Middle frontal gyrus (tissue), 1 donor: Measurements from ENCODE around the gene MIA2.
"Not testable (repeated sequence)": the region's sequence is repeated elsewhere in the genome, so short reads cannot be mapped to it uniquely, and the experiment has no call there.

Experiments used
- DNase-seq: peaks from one replicate; pipeline ENCODE4 v3.0.0-alpha.2; 2015; ENCODE audit warnings: low spot score; ENCODE audit errors: extremely low spot score

MIA2 gene

DNA sequence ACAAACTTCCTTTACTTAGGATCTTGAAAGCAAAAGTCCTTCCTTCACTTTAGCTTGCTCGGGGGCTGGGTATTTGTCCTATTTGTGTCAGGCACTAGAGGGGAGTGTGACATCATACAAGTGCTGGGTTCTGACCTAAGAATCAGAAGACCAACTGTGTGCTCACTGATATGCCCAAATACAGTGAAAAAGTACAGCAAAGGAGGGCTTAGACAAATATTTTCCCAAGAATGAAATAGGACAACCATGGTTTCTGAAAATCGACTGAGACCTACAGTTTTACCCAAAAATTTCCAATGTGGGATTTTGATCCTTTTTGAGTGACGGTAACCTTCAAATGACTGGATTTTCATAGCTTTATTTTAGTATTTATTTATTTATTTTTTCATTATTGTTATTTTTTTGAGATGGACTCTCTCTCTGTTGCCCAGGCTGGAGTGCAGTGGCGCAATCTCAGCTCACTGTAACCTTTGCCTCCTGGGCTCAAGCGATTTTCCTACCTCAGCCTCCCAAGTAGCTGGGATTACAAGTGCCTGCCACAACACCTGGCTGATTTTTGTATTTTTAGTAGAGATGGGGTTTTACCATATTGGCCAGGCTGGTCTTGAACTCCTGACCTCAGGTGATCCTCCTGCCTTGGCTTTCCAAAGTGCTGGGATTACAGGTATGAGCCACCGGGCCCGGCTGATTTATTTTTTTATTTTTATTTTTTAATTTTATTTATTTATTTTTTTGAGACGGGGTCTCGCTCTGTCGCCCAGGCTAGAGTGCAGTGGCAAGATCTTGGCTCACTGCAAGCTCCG, 1.8 kb upstream of the MIA2 start:
- not testable (repeated sequence) for DNase-seq

DNA sequence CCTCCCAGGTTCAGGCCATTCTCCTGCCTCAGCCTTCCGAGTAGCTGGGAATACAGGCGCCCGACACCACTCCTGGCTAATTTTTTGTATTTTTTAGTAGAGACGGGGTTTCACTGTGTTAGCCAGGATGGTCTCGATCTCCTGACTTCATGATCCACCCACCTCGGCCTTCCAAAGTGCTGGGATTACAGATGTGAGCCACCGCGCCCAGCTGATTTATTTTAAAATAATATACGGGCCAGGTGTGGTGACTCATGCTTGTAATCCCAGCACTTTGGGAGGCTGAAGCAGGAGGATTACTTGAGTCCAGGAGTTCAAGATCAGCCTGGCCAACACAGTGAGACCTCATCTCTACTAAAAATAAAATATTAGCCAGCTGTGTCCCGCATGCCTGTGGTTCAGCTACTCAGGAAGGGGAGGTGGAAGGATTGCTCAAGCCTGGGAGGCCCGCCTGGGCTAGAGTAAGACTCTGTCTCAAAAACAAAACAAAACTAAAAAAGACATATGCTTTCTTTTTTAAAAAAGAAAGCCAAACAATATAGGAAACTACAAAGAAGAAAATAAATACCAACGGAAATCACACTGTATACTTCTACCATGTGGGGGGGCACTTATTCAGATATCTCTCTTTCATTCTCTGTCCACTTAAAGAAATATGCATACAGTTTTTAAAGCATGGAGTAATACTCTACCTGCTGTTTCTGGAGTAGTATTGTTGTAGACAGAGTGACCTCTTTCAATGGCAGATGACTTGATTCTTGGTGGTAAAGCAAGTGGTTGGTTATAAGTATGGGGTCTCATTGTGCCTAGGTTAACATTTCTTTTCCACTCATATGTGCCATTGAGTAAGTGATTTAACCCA, 930 bp upstream of the MIA2 start:
- no peak for DNase-seq

DNA sequence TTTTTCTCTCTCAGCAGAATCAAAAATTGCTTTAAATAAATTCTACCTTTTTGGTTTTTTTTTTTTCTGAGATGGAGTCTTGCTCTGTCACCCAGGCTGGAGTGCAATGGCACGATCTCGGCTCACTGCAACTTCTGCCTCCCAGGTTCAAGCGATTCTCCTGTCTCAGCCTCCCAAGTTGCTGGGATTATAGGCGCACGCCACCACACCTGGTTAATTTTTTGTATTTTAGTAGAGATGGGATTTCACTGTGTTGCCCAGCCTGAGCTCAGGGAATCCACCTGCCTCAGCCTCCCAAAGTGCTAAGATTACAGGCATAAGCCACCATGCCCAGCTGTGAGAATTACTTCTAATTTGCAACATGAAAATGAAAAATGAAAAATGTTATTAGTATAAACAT, 1.3 kb downstream of the MIA2 start:
- not testable (repeated sequence) for DNase-seq

DNA sequence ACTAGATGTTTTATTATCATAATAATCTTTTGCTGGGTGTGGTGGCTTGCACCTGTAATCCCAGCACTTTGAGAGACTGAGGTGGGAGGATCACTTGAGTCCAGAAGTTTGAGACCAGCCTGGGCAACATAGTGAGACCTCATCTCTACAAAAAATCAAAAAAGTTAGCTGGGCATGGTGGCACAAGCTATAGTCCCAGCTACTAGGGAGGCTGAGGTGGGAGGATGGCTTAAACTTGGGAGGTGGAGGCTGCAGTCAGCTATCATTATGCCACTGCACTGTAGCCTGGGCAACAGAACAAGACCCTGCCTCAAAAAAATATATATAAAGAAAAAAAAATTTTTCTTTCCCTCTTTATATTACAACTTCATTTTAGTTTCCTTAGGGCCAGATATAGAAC, 1.8 kb downstream of the MIA2 start:
- not testable (repeated sequence) for DNase-seq

DNA sequence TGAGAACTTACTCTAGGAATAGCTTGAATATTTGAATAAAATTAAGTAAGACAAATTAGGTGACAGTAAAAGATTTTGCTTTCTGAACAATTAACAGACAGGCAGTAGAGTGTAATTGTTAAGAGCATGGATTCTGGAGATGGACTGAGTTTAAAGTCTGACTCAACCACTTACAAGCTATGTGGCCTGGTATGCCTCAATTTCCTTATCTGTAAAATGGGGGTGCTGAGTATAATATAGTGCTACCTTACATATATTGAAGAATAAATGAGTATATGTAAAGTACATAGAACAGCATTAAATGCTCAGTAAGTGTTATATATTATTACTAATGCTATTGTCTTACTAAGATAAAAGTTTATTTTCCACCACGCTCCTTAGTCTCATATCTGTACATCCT, 7.1 kb downstream of the MIA2 start:
- DNase-seq = no peak

DNA sequence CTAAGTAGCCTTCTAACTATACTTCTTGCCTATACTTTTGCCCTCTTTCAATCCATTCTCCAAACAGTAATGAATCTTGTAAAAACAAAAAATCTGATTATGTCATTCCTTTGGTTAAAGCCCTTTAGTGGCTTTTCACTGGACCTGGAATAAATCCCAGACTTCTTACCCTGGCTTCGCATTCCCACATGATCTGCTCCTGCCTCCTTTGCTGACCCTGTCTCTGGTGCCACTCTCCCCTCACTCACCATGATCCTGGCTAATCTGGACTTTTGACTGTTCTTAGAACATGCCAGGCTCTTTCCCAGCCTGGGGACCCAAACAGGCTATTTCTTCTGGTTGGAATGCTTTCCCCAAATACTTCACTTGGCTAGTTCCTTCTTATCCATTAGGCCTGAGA, 7.9 kb downstream of the MIA2 start:
- no peak for DNase-seq

DNA sequence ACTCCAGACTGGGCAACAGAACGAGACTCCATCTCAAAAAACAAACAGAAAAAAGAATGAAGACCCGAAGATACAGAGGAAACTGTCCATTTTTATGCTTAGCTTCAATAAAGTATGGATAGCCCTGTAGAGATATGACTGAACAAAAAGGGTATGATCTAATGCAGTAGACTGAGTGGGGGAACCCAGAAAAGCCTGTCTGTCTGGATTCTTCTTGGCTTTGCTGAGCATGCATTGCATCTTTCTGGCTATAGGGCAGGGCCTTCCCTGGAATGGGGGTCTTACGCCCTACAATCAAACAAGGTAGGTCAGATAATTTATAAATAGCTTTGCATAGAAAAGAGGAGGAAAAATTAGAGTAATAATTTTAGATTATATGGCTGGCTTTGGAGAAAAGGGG, 10.1 kb downstream of the MIA2 start:
- no peak for DNase-seq

DNA sequence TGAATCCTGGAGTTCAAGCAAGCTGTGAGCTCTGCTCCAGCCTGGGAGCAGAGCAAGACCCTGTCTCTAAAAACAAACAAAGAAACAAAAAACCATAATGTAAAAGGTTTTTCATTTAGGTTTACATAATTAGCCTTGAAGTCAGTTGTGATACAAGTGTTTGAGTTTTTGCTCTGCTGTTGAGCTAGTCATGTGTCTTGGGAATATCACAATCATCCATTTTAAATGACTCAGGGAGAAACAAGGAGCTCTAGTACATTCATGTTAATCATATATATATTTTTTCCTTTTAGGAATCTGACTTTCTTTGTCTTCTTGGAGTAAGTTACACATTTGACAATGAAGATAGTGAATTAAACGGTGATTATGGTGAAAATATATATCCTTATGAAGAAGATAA, 12.9 kb downstream of the MIA2 start:
- no peak for DNase-seq

DNA sequence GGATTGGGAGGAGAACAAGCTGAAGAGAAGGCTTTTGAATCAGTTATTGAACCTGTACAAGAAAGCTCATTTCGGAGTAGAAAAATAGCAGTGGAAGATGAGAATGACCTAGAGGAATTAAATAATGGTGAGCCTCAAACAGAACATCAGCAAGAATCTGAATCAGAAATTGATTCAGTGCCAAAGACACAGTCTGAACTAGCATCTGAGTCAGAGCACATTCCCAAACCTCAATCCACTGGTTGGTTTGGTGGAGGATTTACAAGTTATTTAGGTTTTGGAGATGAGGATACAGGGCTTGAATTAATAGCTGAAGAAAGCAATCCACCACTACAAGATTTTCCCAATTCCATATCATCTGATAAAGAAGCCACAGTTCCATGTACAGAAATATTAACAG, 13.5 kb downstream of the MIA2 start:
- DNase-seq = no peak

DNA sequence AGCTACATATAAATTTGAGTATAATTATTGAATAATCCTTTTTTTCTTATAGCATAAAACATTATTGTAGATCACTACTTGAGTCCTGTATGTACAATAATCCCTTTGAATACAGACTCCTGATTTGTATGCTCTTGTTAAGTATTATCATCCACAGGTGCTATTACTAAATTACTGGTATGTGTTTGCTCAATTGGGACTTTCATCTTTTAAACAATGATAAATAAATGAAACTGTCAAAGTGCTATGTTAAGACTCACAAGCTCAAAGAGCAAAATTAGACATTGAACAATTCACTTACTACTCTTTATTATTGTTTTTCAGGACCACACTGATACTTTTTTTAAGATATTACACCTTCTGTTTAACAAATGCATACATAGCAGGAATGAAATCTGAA, 17.8 kb downstream of the MIA2 start:
- no peak for DNase-seq

DNA sequence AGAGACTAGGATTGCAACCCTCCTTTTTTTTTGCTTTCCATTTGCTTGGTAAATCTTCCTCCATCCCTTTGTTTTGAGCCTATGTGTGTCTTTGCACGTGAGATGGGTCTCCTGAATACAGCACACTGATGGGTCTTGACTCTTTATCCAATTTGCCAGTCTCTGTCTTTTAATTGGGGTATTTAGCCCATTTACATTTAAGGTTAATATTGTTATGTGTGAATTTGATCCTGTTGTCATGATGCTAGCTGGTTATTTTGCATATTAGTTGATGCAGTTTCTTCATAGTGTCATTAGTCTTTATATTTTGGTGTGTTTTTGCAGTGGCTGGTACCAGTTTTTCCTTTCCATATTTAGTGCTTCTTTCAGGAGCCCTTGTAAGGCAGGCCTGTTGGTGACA, 23.7 kb downstream of the MIA2 start:
- DNase-seq = not testable (repeated sequence)

DNA sequence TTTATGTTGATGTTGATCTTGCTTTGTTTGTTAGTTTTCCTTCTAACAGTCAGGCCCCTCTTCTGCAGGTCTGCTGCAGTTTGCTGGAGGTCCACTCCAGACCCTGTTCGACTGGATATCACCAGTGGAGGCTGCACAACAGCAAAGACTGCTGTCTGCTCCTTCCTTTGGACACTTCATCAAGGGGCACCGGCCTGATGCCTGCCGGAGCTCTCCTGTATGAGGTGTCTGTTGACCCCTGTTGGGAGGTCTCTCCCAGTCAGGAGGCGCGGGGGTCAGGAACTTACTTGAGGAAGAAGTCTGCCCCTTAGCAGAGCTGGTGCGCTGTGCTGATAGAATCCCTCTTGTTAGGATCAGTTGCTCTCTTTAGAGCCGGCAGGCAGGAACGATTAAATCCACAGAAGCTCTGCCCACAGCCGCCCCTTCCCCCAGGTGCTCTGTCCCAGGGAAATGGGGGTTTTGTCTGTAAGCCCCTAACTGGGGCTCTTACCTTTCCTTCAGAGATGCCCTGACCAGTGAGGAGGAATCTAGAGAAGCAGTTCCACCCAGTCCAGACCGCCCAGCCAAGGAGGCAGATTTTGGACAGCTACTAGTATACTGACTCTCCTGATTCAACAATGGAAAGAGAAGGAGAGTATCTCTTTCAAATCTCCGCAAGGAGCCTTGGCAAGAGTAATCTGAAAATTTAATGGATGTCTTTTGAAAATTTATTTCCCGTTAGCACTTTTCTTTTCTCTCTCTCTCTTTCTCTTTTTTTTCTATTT, 25.2 kb downstream of the MIA2 start:
- DNase-seq = no peak

DNA sequence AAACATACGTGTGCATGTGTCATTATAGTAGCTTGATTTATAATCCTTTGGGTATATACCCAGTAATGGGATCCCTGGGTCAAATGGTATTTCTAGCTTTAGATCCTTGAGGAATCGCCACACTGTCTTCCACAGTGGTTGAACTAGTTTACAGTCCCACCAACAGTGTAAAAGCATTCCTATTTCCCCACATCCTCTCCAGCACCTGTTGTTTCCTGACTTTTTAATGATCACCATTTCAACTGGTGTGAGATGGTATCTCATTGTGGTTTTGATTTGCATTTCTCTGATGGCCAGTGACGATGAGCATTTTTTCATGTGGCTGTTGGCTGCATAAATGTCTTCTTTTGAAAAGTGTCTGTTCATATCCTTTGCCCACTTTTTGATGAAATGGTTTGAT, 26.4 kb downstream of the MIA2 start:
- not testable (repeated sequence) for DNase-seq

DNA sequence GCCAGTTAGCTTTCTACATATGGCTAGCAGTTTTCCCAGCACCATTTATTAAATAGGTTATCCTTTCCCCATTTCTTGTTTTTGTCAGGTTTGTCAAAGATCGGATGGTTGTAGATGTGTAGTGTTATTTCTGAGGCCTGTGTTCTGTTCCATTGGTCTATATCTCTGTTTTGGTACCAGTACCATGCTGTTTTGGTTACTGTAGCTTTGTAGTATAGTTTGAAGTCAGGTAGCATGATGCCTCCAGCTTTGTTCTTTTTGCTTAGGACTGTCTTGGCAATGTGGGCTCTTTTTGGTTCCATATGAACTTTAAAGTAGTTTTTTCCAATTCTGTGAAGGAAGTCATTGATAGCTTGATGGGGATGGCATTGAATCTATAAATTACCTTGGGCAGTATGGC, 28.5 kb downstream of the MIA2 start:
- not testable (repeated sequence) for DNase-seq

DNA sequence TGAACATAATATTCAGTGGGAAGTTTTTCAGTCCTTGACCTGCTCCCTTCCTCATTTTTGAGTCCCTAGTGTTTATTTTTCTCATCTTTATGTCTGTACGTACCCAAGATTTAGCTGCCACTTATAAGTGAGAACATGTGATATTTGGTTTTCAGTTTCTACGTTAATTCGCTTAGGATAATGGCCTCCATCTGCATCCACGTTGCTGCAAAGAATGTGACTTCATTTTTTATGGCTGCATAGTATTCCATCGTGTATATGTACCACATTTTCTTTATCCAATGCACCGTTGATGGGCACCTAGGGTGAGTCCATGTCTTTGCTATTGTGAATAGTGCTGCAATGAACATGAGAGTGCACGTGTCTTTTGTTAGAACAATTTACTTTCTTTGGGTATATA, 30.3 kb downstream of the MIA2 start:
- no peak for DNase-seq

DNA sequence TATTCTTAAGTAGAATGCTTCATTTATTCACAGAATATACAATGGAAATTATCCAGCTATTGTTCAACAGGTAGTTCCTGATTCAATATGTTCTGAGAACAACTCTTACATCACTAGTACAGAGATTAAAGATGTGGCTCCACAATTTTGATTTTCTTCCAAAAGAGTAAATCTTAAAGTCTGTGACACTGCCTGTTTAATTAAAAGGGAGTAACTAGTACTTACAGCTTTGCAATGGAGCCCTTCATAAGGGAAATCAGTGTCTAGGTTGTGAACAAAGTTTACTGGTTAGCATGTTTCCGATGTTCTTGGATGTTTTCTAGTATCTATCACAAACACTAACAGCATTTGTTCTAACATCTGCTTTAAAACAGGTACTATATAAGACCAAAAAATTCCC, 30.8 kb downstream of the MIA2 start:
- DNase-seq = no peak

DNA sequence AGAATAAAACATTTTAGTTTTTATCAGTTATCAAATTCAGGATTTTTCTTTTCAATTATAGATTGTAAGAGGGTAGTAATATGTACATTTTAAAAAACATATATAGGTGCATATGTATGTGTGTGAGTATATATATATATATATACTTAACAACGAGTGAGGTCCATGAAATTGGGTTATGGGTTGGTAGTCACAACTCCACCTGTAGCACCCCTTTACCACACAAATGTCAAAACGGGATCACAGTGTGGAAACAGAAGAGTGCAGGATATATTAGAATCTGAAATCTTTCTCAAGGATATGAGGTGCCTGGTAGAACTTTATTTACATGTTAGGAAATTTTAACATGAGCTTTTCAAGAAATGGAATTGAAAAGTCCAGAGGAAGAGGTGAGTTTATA, 31.3 kb downstream of the MIA2 start:
- no peak for DNase-seq

DNA sequence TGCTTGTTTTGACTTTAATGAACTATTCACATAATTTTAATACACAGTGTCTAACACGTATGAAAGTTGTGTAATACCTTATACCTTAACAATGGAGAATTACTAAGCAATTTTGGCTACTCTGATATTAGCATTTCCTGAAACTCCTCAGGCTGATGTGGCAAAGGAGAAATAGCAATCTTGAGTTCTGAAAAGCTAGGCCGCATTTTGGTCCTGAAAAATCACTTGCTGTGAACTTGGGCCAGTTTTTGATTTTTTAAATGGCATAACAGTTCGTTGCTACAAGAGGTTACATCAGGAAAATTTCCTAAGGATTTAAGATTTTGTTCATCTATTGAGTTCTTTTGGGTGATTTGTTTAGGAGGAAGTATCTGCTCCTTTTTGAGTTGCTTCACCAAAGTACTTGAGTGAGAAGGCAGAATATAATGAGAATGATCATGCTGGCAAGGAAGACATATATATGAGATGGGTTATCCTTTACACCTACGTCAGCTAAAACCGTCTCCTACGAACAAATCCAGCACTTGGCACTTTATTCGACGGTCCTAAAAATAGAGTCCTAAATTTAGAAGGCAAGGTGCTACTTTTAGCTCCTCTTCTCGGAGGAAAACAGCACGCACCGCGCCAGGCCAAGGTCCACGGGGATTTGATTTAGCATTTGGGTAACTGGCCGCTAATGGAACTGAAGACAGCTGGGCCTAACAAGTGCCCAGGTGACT, 32.2 kb downstream of the MIA2 start:
- DNase-seq = peak; percentile 46

DNA sequence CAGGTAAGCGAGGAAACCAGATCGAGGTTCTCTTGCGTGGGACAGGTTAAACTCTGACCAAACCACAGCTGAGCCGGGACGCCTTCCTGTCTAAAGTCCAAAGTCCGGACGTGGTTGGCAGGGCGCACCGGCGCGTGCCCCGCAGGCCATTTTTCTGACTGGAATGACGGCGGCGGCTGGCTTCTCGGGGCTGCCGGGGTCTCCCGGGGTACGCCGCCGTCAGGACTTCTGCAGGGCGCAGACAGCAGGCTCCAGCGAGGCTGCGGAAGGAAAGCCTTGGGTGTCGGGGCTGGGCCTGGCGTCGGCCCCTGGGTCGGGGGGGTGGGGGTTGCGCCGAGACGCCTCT, 32.8 kb downstream of the MIA2 start:
- DNase-seq = no peak

DNA sequence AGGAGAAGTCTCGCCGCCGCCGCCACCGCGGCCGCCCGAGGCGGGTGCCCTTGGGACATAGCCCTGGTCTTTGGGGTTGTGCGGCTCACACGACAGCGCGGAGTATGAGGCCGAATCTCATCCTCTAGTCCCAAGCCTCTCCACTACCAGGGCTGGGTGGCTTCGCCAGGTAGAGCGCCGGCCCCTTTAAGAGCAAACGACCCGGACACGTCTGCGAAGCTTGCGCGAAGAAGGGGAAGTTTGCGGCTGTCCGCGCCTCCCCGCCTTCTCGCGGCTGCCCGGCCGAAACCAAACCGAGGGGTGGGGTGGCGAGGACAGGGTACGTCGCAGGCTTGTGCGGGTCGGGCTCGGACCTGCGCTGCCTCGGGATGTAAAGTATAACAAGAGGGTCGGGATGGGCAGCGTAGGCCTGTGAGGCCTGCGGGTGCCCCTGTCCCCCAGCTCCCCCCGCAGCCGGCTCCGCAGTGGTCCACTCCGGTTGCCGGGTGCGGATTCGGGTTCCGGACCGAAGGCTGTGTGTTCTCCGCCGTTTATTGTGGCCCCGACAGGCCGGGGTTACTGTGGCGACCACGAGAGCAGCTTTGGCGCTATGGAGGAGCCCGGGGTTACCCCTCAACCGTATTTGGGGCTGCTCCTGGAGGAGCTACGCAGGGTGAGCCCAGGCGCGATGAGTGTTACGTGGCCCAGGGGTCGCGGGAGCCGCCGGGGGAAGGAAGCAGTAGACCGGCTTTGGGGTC, 33.3 kb downstream of the MIA2 start:
- DNase-seq = peak; percentile 79

DNA sequence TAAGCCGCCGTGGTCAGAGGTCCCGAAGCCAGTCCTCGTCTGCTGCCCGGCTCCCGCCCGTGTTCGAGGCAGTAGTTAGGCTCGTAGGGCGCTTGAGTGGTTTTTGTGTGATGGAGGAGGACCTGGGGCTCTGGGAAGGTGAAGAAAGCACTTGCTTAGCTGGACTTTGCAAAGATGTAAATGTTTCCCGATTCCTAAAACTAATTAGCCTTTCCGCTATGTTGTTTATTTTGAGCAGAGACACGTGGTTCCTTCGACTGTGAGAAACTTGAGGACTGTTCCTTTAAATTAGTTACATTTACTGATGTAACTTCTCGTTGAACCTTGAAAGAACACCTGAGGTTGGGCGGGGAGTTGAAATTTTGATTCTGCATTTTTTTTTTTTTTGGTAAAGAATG, 33.9 kb downstream of the MIA2 start:
- DNase-seq = no peak
